Karpas-422 (cell line): Measurements from ENCODE around the gene CACNA1C. TPM values are rescaled to one million over a fixed set of nuclear protein-coding genes. Genes with fewer than 3 reads are reported as not detected.

ENCODE experiments used
- DNase-seq: peaks from one replicate; pipeline ENCODE4 v3.0.0-alpha.2; 2015
- H2AFZ ChIP-seq: fragments of 200-600 bp; sonication (generic); 2 replicates; pipeline ENCODE4 v1.6.1; 2014; ENCODE audit warnings: antibody characterized with exemption, low read length, mixed read lengths
- H3K27ac ChIP-seq: fragments of 200-600 bp; sonication (generic); 2 replicates; pipeline ENCODE4 v1.5.1; 2014; ENCODE audit warnings: mild to moderate bottlenecking, low read length, moderate library complexity
- H3K27me3 ChIP-seq: fragments of 200-600 bp; sonication (generic); 2 replicates; pipeline ENCODE4 v1.6.1; 2014; ENCODE audit warnings: low read length, mixed read lengths
- H3K36me3 ChIP-seq: fragments of 200-600 bp; sonication (generic); 2 replicates; pipeline ENCODE4 v1.6.1; 2014; ENCODE audit warnings: low read length, mixed read lengths; ENCODE audit not compliant: insufficient read depth
- H3K4me1 ChIP-seq: fragments of 200-600 bp; sonication (generic); 2 replicates; pipeline ENCODE4 v1.6.1; 2014; ENCODE audit warnings: mild to moderate bottlenecking, low read length, mixed read lengths
- H3K4me2 ChIP-seq: fragments of 200-600 bp; sonication (generic); 2 replicates; pipeline ENCODE4 v1.6.1; 2014; ENCODE audit warnings: low read length, low read depth, mild to moderate bottlenecking; ENCODE audit not compliant: poor library complexity, severe bottlenecking
- H3K4me3 ChIP-seq: fragments of 200-600 bp; sonication (generic); 2 replicates; pipeline ENCODE4 v1.5.1; 2014; ENCODE audit warnings: mild to moderate bottlenecking, antibody characterized with exemption, low read length, mixed read lengths
- H3K79me2 ChIP-seq: fragments of 200-600 bp; sonication (generic); 2 replicates; pipeline ENCODE4 v1.6.1; 2014; ENCODE audit warnings: mild to moderate bottlenecking, low read length, mixed read lengths
- H3K9ac ChIP-seq: fragments of 200-600 bp; sonication (generic); 2 replicates; pipeline ENCODE4 v1.6.0; 2014; ENCODE audit warnings: low read length
- H3K9me2 ChIP-seq: fragments of 200-600 bp; sonication (generic), shearing (Covaris generic); replicated peaks from 2 replicates; pipeline ENCODE4 v1.6.0; 2014; ENCODE audit warnings: mild to moderate bottlenecking, low read length, moderate library complexity; ENCODE audit not compliant: insufficient read depth
- H3K9me3 ChIP-seq: fragments of 300-700, 200-600 bp; sonication (generic); 2 replicates; pipeline ENCODE4 v1.6.1; 2014; ENCODE audit warnings: low read length, mixed read lengths
- H4K20me1 ChIP-seq: fragments of 200-600 bp; sonication (generic); 2 replicates; pipeline ENCODE4 v1.6.1; 2014; ENCODE audit warnings: mild to moderate bottlenecking, antibody characterized with exemption, low read length, low read depth; ENCODE audit not compliant: insufficient read depth
- total RNA-seq: library from RNA; depleted of rRNA; stranded (reverse); fragments of >200 nt; shearing (Covaris generic); gene quantifications from 2 replicates; pipeline ENCODE4 v1.2.3, GENCODE V29; 2014; ENCODE audit warnings: low replicate concordance

CACNA1C gene
- total RNA-seq, 1 experiment from 2014 or later, result 0.11 TPM

DNA sequence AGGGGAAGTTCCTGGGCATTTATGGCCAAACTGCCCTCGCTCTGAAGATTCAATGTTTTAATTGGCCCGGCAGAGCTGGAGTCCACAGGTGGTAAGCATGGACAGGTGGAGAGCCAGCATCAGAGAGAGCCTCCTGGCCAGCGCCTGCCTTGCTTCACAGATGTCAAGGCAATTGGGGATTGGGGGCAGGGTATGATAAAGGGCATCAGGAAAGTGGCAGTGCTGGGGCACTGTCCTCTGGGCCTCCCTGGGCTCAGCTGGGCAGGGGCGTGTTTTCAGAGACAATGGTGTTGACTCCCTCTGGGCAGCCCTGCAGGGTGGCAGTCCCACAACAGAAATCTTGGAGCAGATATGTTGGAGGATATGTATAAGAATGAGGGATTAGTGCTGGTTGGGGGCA lies 237.3 kb downstream of the CACNA1C start:
- DNase-seq, result no peak

GRCh38 chr12:2290516-2291065 lies 237.8 kb downstream of the CACNA1C start:
- no peaks in the 10 kb centered on the region for H3K4me1 ChIP-seq
- no peaks in the 10 kb centered on the region for H4K20me1 ChIP-seq
- no peak overlapping the region for H3K9ac ChIP-seq
- no peaks in the 10 kb centered on the region for H3K79me2 ChIP-seq
- H3K4me2 ChIP-seq, result no peak overlapping the region
- H3K27me3 ChIP-seq, result no peaks in the 10 kb centered on the region
- H3K4me3 ChIP-seq, result no peak overlapping the region
- no peaks in the 10 kb centered on the region for H3K9me2 ChIP-seq
- no peaks in the 10 kb centered on the region for H3K36me3 ChIP-seq
- H3K27ac ChIP-seq, result no peak overlapping the region
- no peaks in the 10 kb centered on the region for H3K9me3 ChIP-seq
- H2AFZ ChIP-seq, result no peak overlapping the region
- DNase-seq, result no peak

More for the DNA sequence above, 237.3 kb downstream of the CACNA1C start:
- no peaks in the 10 kb centered on the region for H3K27me3 ChIP-seq
- no peak overlapping the region for H3K4me3 ChIP-seq
- no peak overlapping the region for H2AFZ ChIP-seq
- H4K20me1 ChIP-seq, result no peaks in the 10 kb centered on the region
- no peak overlapping the region for H3K4me2 ChIP-seq
- no peaks in the 10 kb centered on the region for H3K36me3 ChIP-seq
- H3K27ac ChIP-seq, result no peak overlapping the region
- H3K9ac ChIP-seq, result no peak overlapping the region
- no peaks in the 10 kb centered on the region for H3K9me2 ChIP-seq
- no peaks in the 10 kb centered on the region for H3K79me2 ChIP-seq
- H3K9me3 ChIP-seq, result no peaks in the 10 kb centered on the region
- no peaks in the 10 kb centered on the region for H3K4me1 ChIP-seq

- H3K27ac ChIP-seq, result no peak overlapping the region
- no peaks in the 10 kb centered on the region for H3K9me3 ChIP-seq
- H3K4me3 ChIP-seq, result no peak overlapping the region
- H3K4me1 ChIP-seq, result no peaks in the 10 kb centered on the region
- no peak overlapping the region for H2AFZ ChIP-seq
- H3K79me2 ChIP-seq, result no peaks in the 10 kb centered on the region
- DNase-seq, result peak; percentile 86
- H4K20me1 ChIP-seq, result no peaks in the 10 kb centered on the region
- H3K36me3 ChIP-seq, result no peaks in the 10 kb centered on the region
- no peaks in the 10 kb centered on the region for H3K9me2 ChIP-seq
- no peak overlapping the region for H3K4me2 ChIP-seq
- H3K27me3 ChIP-seq, result no peaks in the 10 kb centered on the region
- no peak overlapping the region for H3K9ac ChIP-seq
These were observed 238.5 kb downstream of the CACNA1C start for GRCh38 chr12:2291182-2291832.

DNA sequence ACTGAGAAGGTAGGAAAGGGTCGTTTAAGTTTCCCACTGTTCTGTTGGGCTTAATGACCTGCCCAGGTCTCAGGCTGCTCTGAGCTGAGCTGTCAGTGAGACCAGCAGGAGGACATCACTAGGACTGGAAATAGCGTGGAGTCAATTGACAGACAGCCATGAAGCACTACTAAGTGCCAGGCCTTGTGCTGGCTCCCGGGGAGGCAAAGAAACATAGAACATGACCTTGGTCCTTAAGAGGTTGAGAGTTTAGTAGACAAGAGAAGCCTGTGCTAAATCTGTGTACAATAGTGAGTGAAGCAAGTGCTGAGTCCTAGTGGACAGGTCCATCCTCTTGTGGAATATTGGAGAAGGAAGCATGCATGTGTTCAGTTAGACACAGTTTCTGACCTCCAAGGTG lies 239.2 kb downstream of the CACNA1C start:
- H3K9ac ChIP-seq, result no peak overlapping the region
- H3K27ac ChIP-seq, result no peak overlapping the region
- H3K36me3 ChIP-seq, result no peaks in the 10 kb centered on the region
- no peak for DNase-seq
- H3K79me2 ChIP-seq, result no peaks in the 10 kb centered on the region
- H2AFZ ChIP-seq, result no peak overlapping the region
- H3K4me2 ChIP-seq, result no peak overlapping the region
- H3K27me3 ChIP-seq, result no peaks in the 10 kb centered on the region
- H3K9me2 ChIP-seq, result no peaks in the 10 kb centered on the region
- H3K9me3 ChIP-seq, result no peaks in the 10 kb centered on the region
- H3K4me3 ChIP-seq, result no peak overlapping the region
- H3K4me1 ChIP-seq, result no peaks in the 10 kb centered on the region
- no peaks in the 10 kb centered on the region for H4K20me1 ChIP-seq

- H3K27ac ChIP-seq, result no peak overlapping the region
- no peak overlapping the region for H3K9ac ChIP-seq
- no peaks in the 10 kb centered on the region for H3K9me2 ChIP-seq
- no peaks in the 10 kb centered on the region for H3K4me1 ChIP-seq
- H4K20me1 ChIP-seq, result no peaks in the 10 kb centered on the region
- DNase-seq, result no peak
- H3K9me3 ChIP-seq, result no peaks in the 10 kb centered on the region
- no peak overlapping the region for H2AFZ ChIP-seq
- H3K27me3 ChIP-seq, result no peaks in the 10 kb centered on the region
- H3K36me3 ChIP-seq, result no peaks in the 10 kb centered on the region
- no peaks in the 10 kb centered on the region for H3K79me2 ChIP-seq
- H3K4me2 ChIP-seq, result no peak overlapping the region
- no peak overlapping the region for H3K4me3 ChIP-seq
These were observed 239.8 kb downstream of the CACNA1C start for GRCh38 chr12:2292560-2292959.

GRCh38 chr12:2294651-2295475 lies 242.1 kb downstream of the CACNA1C start:
- Histone ChIP-seq H3K79me2 (no peaks in the 10 kb centered on the region), H3K27me3 (no peaks in the 10 kb centered on the region), H4K20me1 (no peaks in the 10 kb centered on the region), H3K9me3 (no peaks in the 10 kb centered on the region), H3K9me2 (no peaks in the 10 kb centered on the region), H2AFZ (no peak overlapping the region), H3K4me2 (no peak overlapping the region), H3K36me3 (no peaks in the 10 kb centered on the region), H3K27ac (no peak overlapping the region), H3K9ac (no peak overlapping the region), H3K4me1 (no peaks in the 10 kb centered on the region), H3K4me3 (no peak overlapping the region)
- no peak for DNase-seq

DNA sequence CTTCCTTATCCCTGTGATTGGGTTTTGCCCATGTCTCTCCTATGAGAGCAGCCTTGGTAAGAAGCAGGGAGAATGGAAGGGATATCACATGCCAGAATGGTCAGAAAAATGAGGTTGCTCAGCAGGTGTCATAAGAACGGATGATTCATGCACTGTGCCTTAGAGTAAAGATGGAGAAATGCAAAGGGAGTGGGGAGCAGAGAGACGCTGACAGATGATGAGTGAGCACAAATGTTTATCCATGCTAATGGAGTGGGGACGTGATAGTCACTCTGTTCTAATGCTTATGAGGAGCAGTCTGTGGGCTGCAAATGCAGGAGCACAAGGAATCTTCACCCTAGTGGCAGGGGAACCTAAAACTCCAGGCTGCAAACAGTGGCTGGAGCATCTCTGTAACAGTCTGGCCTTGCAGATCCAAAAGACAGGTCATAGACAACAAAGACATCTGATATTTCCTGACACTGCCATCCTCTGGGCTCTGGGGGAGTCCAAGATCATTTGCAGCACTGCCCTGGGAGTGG lies 243.2 kb downstream of the CACNA1C start:
- DNase-seq, result no peak
- Histone ChIP-seq H3K27me3 (no peaks in the 10 kb centered on the region), H3K27ac (no peak overlapping the region), H2AFZ (no peak overlapping the region), H3K4me1 (no peaks in the 10 kb centered on the region), H3K79me2 (no peaks in the 10 kb centered on the region), H3K4me3 (no peak overlapping the region), H3K9me2 (no peaks in the 10 kb centered on the region), H3K4me2 (no peak overlapping the region), H3K9me3 (no peaks in the 10 kb centered on the region), H3K36me3 (no peaks in the 10 kb centered on the region), H4K20me1 (no peaks in the 10 kb centered on the region), H3K9ac (no peak overlapping the region)

DNA sequence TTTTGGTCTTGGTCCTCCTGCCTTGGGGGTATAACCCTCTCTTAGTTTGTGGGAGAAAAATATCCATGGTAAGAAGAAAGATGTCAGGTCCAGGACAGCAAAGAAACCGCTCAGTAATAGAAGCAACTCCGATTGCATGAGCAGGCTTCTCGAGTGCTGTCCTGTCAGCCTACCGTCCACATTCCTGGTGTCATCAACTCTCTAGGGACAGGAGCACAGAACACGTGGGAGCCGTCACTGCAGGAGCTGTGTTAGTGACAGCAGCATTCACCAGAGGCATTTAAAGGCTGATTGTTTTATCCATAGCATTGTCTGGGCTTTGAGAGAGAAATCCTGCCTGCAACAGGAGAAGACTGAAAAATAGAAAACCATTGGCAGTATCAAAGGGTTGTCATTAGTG lies 244.2 kb downstream of the CACNA1C start:
- no peak overlapping the region for H2AFZ ChIP-seq
- H4K20me1 ChIP-seq, result no peaks in the 10 kb centered on the region
- no peaks in the 10 kb centered on the region for H3K9me2 ChIP-seq
- H3K79me2 ChIP-seq, result no peaks in the 10 kb centered on the region
- H3K4me3 ChIP-seq, result no peak overlapping the region
- no peaks in the 10 kb centered on the region for H3K36me3 ChIP-seq
- no peaks in the 10 kb centered on the region for H3K9me3 ChIP-seq
- H3K27me3 ChIP-seq, result no peaks in the 10 kb centered on the region
- H3K27ac ChIP-seq, result no peak overlapping the region
- H3K4me2 ChIP-seq, result no peak overlapping the region
- no peak overlapping the region for H3K9ac ChIP-seq
- no peaks in the 10 kb centered on the region for H3K4me1 ChIP-seq
- no peak for DNase-seq
